AG10803 (cell line): ENCODE measurements around the gene CSF1.
A peak's percentile ranks its signal among the peaks of the same experiment; 100 is the strongest.

Source experiments
- DNase-seq: peaks from one replicate; pipeline ENCODE4 v3.0.0; 2010; ENCODE audit warnings: low read depth
- H3K4me3 ChIP-seq: 2 replicates; pipeline ENCODE4 v1.5.1; 2011; ENCODE audit warnings: mild to moderate bottlenecking, low read length, control low read depth
- TF ChIP-seq, protein P1 (sequence below): conservative IDR thresholded peaks from 2 replicates; pipeline ENCODE4 v1.5.1; 2011; ENCODE audit warnings: mild to moderate bottlenecking, low read length, control low read depth, inconsistent platforms

The CSF1 gene

DNA sequence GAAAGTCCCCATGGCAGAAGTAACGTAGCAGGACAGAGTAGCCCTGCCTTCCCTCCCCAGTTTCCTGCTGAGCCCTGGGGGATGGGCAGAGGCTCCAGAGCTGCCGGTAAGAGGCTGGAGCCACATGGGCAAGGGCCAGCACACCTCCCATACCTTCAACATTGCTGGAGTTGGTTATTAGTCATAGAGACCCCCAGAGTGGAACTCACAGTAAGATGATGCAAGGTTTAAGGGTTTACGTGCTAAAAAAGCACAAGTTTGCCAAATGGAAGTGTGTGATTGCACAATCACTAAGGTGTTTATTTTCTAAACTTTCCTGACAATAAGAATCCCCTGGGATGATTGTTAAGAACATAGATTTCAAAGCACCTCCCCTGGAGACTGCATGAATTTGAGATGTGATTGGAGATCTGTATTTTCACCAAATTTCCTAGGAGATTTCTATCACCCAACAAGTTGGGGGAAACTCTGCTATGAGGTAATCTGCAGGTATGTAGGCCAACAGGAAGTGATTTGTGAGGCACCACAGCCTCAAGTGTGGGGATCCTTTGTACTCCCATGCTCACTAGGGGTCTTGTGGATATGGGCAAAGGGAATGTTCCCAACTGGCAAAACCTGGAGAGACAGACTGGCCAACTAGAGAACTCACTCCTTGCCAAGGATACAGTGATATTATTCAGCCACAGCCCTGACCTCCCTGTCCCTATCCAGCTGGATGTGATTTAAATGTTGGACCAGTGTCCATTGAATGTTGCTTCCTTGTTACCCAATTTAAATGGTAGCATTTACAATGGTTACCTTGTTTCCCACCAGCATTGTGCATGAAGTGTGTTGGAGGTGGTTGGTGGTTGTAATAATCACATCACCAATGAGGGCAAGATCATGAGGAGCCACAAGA, 37.1 kb upstream of the CSF1 start:
- DNase-seq: peak; percentile 75
- TF ChIP-seq, protein P1, sequence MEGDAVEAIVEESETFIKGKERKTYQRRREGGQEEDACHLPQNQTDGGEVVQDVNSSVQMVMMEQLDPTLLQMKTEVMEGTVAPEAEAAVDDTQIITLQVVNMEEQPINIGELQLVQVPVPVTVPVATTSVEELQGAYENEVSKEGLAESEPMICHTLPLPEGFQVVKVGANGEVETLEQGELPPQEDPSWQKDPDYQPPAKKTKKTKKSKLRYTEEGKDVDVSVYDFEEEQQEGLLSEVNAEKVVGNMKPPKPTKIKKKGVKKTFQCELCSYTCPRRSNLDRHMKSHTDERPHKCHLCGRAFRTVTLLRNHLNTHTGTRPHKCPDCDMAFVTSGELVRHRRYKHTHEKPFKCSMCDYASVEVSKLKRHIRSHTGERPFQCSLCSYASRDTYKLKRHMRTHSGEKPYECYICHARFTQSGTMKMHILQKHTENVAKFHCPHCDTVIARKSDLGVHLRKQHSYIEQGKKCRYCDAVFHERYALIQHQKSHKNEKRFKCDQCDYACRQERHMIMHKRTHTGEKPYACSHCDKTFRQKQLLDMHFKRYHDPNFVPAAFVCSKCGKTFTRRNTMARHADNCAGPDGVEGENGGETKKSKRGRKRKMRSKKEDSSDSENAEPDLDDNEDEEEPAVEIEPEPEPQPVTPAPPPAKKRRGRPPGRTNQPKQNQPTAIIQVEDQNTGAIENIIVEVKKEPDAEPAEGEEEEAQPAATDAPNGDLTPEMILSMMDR: no peak
- H3K4me3 ChIP-seq: no peak overlapping the region

DNA sequence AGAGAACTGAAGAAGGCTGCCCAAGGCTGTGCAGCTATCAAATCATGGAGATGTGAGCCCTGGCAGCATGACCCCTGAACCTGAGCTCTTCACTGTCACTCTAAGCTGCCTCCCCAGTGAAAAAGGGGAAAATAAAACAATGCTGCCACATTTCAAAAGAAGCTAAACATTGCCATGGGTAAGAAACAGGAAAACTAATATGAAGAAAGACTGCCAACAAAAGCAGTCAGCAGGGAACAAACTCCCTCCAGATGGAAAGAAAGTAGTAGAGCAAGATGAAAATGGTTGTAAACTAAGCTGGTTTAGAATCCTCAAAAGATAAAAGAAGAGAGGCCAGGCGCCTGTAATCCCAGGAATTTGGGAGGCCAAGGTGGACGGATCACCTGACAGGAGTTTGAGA, 36.2 kb upstream of the CSF1 start:
- H3K4me3 ChIP-seq: no peak overlapping the region
- DNase-seq: peak; percentile 37
- TF ChIP-seq, protein P1: no peak

DNA sequence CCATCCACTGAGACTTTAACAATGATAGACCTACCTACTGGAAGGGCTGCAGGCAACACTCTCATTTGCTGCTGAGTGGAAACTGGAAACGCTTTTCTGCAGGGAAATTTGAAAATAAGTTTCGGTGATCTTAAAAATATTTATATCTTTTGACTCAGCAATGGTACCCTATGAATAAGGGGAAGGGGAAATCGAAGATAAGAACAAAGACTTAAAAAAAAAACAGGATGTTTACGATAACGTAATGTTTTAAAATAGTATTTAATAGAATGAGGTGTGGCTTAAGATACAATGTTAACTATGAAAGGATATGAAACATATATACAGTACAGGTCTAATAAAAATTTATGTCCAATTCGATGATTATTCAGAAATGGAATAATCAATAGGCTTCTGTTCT, 34.8 kb upstream of the CSF1 start:
- no peak for DNase-seq

DNA sequence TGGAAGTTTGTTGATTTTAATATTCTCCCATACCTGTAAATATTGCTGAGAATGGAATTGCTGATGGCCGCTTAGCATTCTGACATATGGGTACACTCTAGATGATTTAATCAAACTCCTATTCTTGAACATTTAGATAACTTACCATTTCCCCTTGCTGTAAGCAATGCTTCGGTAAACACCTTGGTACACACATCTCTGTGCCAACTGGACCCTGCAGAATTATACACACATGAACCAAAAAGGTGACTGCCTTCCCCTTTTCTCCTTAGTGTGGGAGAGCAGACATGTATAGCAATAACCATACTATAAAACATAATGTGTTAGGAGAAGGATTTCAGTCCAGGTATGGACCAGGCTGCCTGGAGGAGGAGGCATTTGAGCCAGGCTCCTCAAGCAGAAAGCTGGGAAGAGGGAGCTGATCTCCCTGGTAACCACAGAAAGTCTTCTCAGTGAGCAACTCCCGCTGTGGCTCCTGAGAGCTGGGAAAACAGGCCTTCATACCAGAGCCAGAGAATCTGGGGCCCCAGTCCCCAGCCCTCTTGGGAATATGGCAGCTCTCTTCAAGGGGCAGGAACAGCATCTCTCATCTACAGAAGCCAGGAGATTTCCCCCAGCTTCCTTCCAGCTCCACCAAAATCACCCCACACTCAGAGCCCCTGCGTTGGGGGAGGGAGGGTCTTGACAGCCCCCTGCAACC, 33.9 kb upstream of the CSF1 start:
- TF ChIP-seq, protein P1: no peak
- DNase-seq: peak; percentile 94
- H3K4me3 ChIP-seq: peak overlapping the region; percentile 20; the same call in 1 of the 2 replicates

More for the DNA sequence above, 34.8 kb upstream of the CSF1 start:
- TF ChIP-seq, protein P1: no peak
- H3K4me3 ChIP-seq: no peak overlapping the region

DNA sequence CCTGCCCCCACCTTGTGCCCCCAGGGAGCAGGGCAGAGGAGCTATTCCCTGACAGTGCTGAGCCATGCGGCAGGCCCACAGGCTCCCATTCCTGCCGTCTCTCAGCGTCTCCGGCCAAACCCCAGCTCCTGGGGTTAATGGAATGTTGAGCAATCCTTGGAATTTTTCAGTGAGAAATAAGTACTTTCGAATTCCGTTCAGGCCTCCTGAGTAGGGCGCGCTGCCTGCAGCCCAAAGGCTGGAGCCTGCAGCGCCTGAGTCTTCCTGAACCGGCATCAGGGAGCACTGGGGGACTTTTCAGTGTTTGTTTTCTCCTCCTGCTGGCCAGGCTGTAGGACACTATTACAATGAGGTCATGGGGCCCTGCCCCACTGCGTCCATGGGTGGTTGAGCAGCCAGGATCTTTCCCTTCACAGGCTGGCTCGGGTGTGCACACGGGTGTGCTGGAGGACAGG, 33.3 kb upstream of the CSF1 start:
- TF ChIP-seq, protein P1: peak; percentile 60
- H3K4me3 ChIP-seq: peak overlapping the region; percentile 33
- peak; percentile 98 for DNase-seq

DNA sequence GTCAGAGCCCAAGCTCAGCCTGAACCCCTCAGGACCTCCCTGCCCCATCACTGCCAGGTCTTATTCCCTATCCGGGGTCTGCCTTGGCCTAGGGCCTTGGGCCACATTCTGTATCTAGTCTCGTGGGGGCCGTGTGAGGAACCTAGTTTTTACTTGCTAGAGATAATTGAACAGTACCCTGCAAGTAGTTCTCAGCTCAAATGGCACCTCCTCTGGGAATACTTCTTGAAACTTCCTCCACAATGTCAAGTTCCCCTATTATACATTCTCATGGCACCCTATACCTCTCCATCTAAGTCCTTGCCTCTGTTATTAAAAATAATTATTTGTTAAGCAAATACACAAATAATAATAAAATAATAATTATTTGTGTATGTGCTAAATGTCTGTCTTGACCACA, 32.9 kb upstream of the CSF1 start:
- TF ChIP-seq, protein P1: no peak
- no peak for DNase-seq
- peak overlapping the region; percentile 33 for H3K4me3 ChIP-seq
